Measurements from ENCODE around the gene DDRGK1.

The DDRGK1 gene

DNA sequence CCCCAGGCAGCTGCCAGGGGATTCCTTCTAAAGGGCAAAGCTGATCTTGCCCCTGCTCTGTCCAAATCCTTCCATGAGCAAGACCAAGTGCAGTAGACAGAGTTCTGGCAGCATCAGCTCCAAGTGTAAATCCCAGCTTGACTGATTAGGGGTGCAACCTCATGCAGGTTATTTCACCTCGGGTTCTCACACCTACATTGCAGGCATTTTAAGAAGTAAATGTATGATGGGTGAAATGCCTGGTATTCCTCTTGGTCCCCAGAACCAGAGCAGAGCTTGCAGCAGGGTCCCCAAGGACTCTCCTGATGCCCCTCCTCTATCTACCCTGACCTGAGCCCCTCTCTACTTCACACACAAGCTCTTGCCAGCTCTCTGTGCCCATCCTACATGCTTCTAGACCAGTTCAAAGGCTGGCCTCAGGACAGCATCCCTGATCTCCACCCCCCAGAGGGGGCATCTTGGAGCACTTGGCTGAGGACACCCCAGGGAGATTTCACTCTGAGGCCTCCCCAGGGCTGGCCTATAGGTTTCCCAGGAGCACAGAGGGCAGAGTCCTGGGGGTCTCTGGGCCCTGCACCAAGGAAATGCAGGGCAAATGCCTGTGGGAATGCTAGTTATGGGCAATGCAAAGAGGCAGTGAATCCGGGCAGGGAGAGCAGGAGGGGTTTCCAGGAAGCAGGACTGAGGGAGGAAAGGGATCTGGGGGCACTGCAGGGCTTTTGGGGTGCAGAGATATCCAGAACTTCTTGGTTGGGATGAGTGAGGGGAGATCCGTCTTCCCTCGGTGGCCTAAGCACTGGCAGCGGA, 32.2 kb downstream of the DDRGK1 start:
- H3K36me3 Mint-ChIP-seq (ENCODE audit: low read depth): no peaks in the 10 kb centered on the region
- H3K4me3 Mint-ChIP-seq: peak overlapping the region; percentile 73
- peaks cover 25% of the 10 kb centered on the region for H3K27me3 Mint-ChIP-seq
- peak overlapping the region; percentile 65 for H3K27ac Mint-ChIP-seq
- H3K9me3 Mint-ChIP-seq: no peaks in the 10 kb centered on the region
- H3K4me1 Mint-ChIP-seq: peaks cover 18% of the 10 kb centered on the region
- DNase-seq: no peak
- no peak for ATAC-seq

GRCh38 chr20:3171391-3172125, 32.9 kb downstream of the DDRGK1 start:
- H3K9me3 Mint-ChIP-seq: no peaks in the 10 kb centered on the region
- H3K36me3 Mint-ChIP-seq (ENCODE audit: low read depth): no peaks in the 10 kb centered on the region
- no peak for ATAC-seq
- H3K4me3 Mint-ChIP-seq: peak overlapping the region; percentile 11
- H3K4me1 Mint-ChIP-seq: peaks cover 18% of the 10 kb centered on the region
- no peak for DNase-seq
- peaks cover 26% of the 10 kb centered on the region for H3K27me3 Mint-ChIP-seq
- no peak overlapping the region for H3K27ac Mint-ChIP-seq

DNA sequence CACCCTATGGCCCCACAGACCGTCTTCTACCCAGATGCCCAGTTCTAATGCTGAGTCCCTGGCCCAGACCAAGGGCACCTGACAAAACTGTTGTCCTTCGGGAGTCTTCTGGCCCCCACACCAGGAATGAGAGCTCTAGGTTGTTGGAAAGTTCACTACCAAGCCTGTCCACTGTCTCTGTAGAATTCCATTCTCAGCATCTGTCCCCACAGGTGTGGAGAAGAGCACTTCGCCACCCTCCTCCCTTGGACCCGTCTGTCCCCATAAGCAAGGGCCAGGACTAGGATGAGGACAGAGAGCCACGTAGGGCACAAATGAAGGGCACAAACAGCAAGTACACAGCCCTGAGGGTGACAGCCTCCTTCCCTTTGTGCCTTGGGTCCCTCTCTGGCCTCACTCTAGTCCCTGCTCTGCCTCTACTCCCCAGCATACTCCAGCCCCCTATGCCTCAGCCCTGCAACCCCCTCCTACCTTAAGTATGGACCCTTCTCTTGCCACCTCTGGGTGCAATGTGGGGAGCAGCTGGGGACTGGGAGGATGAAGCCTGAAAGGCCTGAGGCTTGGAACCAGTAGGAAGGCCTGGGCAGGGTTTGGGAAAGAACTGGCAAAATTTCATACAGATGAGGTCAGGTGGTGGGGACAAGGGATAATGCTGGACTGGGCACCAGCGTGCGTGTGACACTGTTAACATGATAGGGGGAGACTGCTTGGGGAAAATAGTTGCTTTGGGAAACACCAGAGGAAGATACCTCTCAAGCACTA, 35.5 kb downstream of the DDRGK1 start:
- DNase-seq: no peak
- Mint-ChIP-seq H3K27me3 (peaks cover 15% of the 10 kb centered on the region), H3K9me3 (no peaks in the 10 kb centered on the region), H3K27ac (no peak overlapping the region), H3K4me3 (no peak overlapping the region), H3K4me1 (peaks cover 13% of the 10 kb centered on the region), H3K36me3 (ENCODE audit: low read depth) (no peaks in the 10 kb centered on the region)
- ATAC-seq: no peak

- no peak overlapping the region for H3K4me3 Mint-ChIP-seq
- no peak overlapping the region for H3K27ac Mint-ChIP-seq
- no peaks in the 10 kb centered on the region for H3K9me3 Mint-ChIP-seq
- DNase-seq: no peak
- H3K36me3 Mint-ChIP-seq (ENCODE audit: low read depth): no peaks in the 10 kb centered on the region
- no peak for ATAC-seq
- peaks cover 12% of the 10 kb centered on the region for H3K27me3 Mint-ChIP-seq
- peaks cover 11% of the 10 kb centered on the region for H3K4me1 Mint-ChIP-seq
Observed at GRCh38 chr20:3168079-3168828, 36.2 kb downstream of the DDRGK1 start.

- Mint-ChIP-seq H3K4me1 (peaks cover 11% of the 10 kb centered on the region), H3K27ac (no peak overlapping the region), H3K4me3 (no peak overlapping the region), H3K27me3 (peaks cover 12% of the 10 kb centered on the region), H3K9me3 (no peaks in the 10 kb centered on the region), H3K36me3 (ENCODE audit: low read depth) (no peaks in the 10 kb centered on the region)
- ATAC-seq: no peak
- no peak for DNase-seq
Observed at GRCh38 chr20:3167738-3168078, 36.8 kb downstream of the DDRGK1 start.

- peaks cover 6% of the 10 kb centered on the region for H3K4me1 Mint-ChIP-seq
- H3K36me3 Mint-ChIP-seq (ENCODE audit: low read depth): no peaks in the 10 kb centered on the region
- no peaks in the 10 kb centered on the region for H3K9me3 Mint-ChIP-seq
- no peak overlapping the region for H3K4me3 Mint-ChIP-seq
- ATAC-seq: no peak
- no peak for DNase-seq
- H3K27ac Mint-ChIP-seq: no peak overlapping the region
- H3K27me3 Mint-ChIP-seq: peaks cover 10% of the 10 kb centered on the region
Observed at GRCh38 chr20:3166913-3167342, 37.6 kb downstream of the DDRGK1 start.

GRCh38 chr20:3166338-3166912, 38.1 kb downstream of the DDRGK1 start:
- ATAC-seq (no peak), DNase-seq (no peak)
- no peaks in the 10 kb centered on the region for H3K36me3 Mint-ChIP-seq (ENCODE audit: low read depth)
- H3K27me3 Mint-ChIP-seq: peaks cover 9% of the 10 kb centered on the region
- no peaks in the 10 kb centered on the region for H3K9me3 Mint-ChIP-seq
- H3K4me1 Mint-ChIP-seq: peaks cover 5% of the 10 kb centered on the region
- no peak overlapping the region for H3K4me3 Mint-ChIP-seq
- no peak overlapping the region for H3K27ac Mint-ChIP-seq

DNA sequence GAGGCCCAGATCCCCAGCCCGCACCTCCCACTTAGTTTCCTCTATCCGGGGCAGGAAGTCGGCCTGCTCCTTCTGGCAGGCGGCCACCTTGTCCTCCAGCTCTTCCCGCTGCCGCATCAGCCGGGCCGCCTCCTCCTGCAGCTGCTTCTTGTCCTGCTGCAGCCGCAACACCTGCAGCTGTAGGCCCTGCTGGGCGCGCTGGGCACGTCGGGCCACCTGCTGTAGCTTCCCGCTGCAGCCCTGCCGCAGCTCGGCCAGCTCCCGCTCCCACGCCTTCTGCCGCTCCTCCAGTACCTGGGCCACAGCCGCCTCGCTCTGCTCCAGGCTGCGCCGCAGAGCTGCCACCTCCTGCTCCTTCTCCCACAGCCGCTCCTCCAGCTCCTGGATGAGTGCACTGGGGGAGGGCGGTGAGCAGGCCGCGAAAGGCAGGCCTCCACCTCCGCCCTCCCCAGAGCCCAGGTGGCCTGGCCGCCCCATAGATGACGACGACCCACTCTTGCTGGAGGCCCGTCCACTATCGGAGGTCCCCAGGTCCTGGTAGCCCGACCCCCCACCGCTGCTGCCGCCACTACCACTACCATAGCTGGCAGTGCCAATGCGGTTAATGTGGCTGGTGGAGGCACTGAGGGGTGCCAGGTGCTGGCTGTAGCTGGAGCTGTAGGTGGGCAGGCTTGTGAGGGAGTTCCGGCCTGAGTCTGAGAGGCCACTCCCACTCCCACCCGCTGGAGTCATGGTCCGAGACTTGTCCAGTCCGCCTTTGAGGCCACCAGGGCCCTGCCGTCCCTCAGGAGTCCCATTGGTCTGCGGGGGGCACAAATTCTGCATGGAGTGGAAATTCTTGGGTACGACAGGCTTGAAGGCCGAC, 38.8 kb downstream of the DDRGK1 start:
- no peaks in the 10 kb centered on the region for H3K36me3 Mint-ChIP-seq (ENCODE audit: low read depth)
- H3K27ac Mint-ChIP-seq: no peak overlapping the region
- DNase-seq (no peak), ATAC-seq (no peak)
- H3K4me1 Mint-ChIP-seq: peaks cover 5% of the 10 kb centered on the region
- H3K27me3 Mint-ChIP-seq: peaks cover 9% of the 10 kb centered on the region
- H3K4me3 Mint-ChIP-seq: no peak overlapping the region
- no peaks in the 10 kb centered on the region for H3K9me3 Mint-ChIP-seq

GRCh38 chr20:3164763-3165410, 39.6 kb downstream of the DDRGK1 start:
- H3K9me3 Mint-ChIP-seq: no peaks in the 10 kb centered on the region
- H3K36me3 Mint-ChIP-seq (ENCODE audit: low read depth): no peaks in the 10 kb centered on the region
- no peak overlapping the region for H3K27ac Mint-ChIP-seq
- DNase-seq (no peak), ATAC-seq (no peak)
- H3K4me3 Mint-ChIP-seq: no peak overlapping the region
- H3K27me3 Mint-ChIP-seq: peaks cover 7% of the 10 kb centered on the region
- H3K4me1 Mint-ChIP-seq: peaks cover 6% of the 10 kb centered on the region

DNA sequence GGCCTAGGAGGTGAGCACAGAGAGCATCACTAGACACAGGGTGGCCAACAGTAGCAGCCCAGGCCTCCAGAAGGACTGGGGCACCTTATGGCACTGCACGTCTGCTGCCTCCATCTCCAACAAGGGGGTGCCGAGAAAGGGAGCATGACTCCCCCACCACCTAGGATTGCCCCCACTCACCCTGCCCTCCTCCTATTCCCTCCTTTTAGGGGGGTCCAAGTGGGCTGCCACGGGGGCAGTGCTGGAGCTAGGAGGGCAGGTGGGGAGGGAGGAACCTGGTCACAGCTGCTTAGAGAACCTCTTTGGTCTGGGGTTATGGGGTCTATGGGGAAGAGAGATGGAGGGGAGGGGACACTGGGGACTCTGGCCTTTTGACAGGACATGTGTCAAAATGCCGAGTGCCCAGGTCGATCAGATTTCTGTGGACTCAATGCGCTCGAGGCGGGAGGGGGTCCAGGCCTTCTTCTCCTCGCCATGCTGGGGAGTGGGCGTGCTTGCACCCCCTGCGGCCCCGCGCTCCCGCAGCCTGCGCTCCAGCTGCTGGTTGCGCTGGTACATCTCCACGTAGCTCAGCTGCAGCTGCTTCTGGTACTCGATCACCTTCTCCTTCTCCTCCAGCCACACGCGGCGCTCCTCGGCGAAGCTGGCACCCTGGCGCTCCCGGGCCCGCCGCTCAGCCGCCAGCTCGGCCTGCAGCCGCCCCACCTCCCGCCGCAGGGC, 40.3 kb downstream of the DDRGK1 start:
- Mint-ChIP-seq H3K27me3 (peaks cover 5% of the 10 kb centered on the region), H3K4me3 (no peak overlapping the region), H3K27ac (no peak overlapping the region), H3K4me1 (peaks cover 8% of the 10 kb centered on the region), H3K36me3 (ENCODE audit: low read depth) (peaks cover 2% of the 10 kb centered on the region), H3K9me3 (no peaks in the 10 kb centered on the region)
- DNase-seq (no peak), ATAC-seq (no peak)

DNA sequence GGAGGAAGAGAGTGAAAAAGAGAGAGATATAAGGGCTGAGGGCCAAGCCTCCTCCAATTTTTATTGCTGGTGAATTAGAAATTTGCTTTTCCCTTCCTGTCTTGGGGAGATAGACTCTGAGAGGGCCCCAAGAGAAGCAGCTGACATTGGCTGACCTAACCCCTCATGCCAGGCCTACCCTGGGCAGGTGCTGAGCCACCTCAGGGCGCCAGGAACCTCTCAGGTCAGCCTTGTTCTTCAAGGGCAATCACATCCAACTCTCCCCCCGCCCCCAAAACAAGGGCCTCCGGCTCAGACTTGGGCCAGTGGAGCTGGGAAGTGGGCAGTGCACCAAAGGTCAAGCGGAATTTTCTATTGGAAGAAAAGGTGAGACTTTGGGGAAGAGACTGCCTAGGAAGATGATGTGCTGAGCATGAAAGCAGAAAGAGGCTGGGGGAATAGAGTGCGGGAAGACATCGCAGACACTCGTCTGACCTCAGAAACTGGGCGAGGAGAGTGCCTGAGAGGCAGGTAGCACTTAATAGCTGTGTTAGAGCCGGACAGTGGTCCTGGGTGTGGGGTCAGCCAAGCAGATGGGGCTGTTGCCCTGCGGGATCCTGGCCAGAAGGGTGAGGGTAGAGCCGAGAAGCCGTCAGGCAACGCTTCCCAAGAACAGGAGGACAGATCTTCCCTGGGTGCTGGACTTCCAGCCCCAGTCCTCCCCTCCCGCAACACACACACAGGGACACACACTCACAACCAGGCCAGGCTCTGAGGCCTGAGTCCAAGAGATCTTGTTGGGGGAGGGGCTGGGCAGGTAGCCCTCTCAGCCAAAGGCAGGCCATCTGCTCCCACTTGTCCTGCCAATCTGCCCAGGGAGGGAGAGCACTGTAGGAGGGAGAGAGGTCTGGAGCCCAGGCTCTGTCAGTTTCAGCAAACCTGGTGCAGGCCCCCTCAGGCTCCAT, 41.1 kb downstream of the DDRGK1 start:
- ATAC-seq (no peak), DNase-seq (no peak)
- Mint-ChIP-seq H3K9me3 (no peaks in the 10 kb centered on the region), H3K4me3 (no peak overlapping the region), H3K27me3 (peaks cover 5% of the 10 kb centered on the region), H3K27ac (no peak overlapping the region), H3K36me3 (ENCODE audit: low read depth) (peaks cover 6% of the 10 kb centered on the region), H3K4me1 (peaks cover 13% of the 10 kb centered on the region)
